Mesendoderm (in vitro differentiated cells): ENCODE results near the gene FAM98C.

Experiments used
- DNase-seq: peaks from one replicate; pipeline ENCODE4 v3.0.0; 2013
- H2AK5ac ChIP-seq: 2 replicates; pipeline ENCODE4 v1.6.1; 2013; ENCODE audit warnings: low read length, inconsistent platforms
- H2BK120ac ChIP-seq: 2 replicates; pipeline ENCODE4 v1.6.1; 2013; ENCODE audit warnings: low read depth, mild to moderate bottlenecking, low read length, moderate library complexity, mixed read lengths
- H2BK15ac ChIP-seq: replicated peaks from 2 replicates; pipeline ENCODE4 v1.6.1; 2013; ENCODE audit warnings: low read depth, mild to moderate bottlenecking, moderate library complexity
- H2BK5ac ChIP-seq: 2 replicates; pipeline ENCODE4 v1.6.1; 2013; ENCODE audit warnings: low read length, inconsistent platforms
- H3K18ac ChIP-seq: 2 replicates; pipeline ENCODE4 v1.6.1; 2013; ENCODE audit warnings: mild to moderate bottlenecking, low read length, mixed read lengths
- H3K23ac ChIP-seq: one replicate; pipeline ENCODE4 v1.6.1; 2013; ENCODE audit warnings: low read length
- H3K27ac ChIP-seq: 2 replicates; pipeline ENCODE4 v1.5.1; 2013; ENCODE audit warnings: low read depth, mild to moderate bottlenecking, inconsistent platforms, low read length, moderate library complexity
- H3K27me3 ChIP-seq: 2 replicates; pipeline ENCODE4 v1.6.1; 2013; ENCODE audit warnings: low read length, control low read depth, mild to moderate bottlenecking, inconsistent platforms; ENCODE audit not compliant: insufficient read depth, poor library complexity
- H3K36me3 ChIP-seq: 2 replicates; pipeline ENCODE4 v1.6.1; 2013; ENCODE audit warnings: low read length, inconsistent platforms; ENCODE audit not compliant: control insufficient read depth, insufficient read depth
- H3K4ac ChIP-seq: one replicate; pipeline ENCODE4 v1.6.1; 2013; ENCODE audit warnings: low read depth, mild to moderate bottlenecking, low read length, moderate library complexity
- H3K4me1 ChIP-seq: 2 replicates; pipeline ENCODE4 v1.6.1; 2013; ENCODE audit warnings: low read depth, low read length, inconsistent platforms; ENCODE audit not compliant: control insufficient read depth
- H3K4me2 ChIP-seq: 2 replicates; pipeline ENCODE4 v1.6.1; 2013; ENCODE audit warnings: low read length
- H3K4me3 ChIP-seq: 2 replicates; pipeline ENCODE4 v1.5.1; 2013; ENCODE audit warnings: mild to moderate bottlenecking, low read length
- H3K56ac ChIP-seq: one replicate; pipeline ENCODE4 v1.6.1; 2013; ENCODE audit warnings: low read length
- H3K79me1 ChIP-seq: 2 replicates; pipeline ENCODE4 v1.6.1; 2013; ENCODE audit warnings: low read length, inconsistent platforms
- H3K79me2 ChIP-seq: 2 replicates; pipeline ENCODE4 v1.6.1; 2013; ENCODE audit warnings: mild to moderate bottlenecking, low read length; ENCODE audit not compliant: control insufficient read depth, insufficient read depth
- H3K9ac ChIP-seq: 2 replicates; pipeline ENCODE4 v1.6.1; 2013; ENCODE audit warnings: low read length, inconsistent platforms
- H4K5ac ChIP-seq: one replicate; pipeline ENCODE4 v1.6.1; 2013; ENCODE audit warnings: low read length
- H4K8ac ChIP-seq: one replicate; pipeline ENCODE4 v1.6.1; 2013; ENCODE audit warnings: low read depth, mild to moderate bottlenecking, control low read depth, low read length, moderate library complexity
- WGBS: extraction: QIAGEN DNeasy Blood & Tissue Kit; methylation state at CpG from one replicate; pipeline ENCODE4 v1.1.7; 2013; ENCODE audit warnings: low lambda C conversion rate, missing lambda C conversion rate; ENCODE audit not compliant: insufficient coverage; ENCODE audit errors: extremely low coverage; 5-methylcytosine and 5-hydroxymethylcytosine counted together

FAM98C gene

DNA sequence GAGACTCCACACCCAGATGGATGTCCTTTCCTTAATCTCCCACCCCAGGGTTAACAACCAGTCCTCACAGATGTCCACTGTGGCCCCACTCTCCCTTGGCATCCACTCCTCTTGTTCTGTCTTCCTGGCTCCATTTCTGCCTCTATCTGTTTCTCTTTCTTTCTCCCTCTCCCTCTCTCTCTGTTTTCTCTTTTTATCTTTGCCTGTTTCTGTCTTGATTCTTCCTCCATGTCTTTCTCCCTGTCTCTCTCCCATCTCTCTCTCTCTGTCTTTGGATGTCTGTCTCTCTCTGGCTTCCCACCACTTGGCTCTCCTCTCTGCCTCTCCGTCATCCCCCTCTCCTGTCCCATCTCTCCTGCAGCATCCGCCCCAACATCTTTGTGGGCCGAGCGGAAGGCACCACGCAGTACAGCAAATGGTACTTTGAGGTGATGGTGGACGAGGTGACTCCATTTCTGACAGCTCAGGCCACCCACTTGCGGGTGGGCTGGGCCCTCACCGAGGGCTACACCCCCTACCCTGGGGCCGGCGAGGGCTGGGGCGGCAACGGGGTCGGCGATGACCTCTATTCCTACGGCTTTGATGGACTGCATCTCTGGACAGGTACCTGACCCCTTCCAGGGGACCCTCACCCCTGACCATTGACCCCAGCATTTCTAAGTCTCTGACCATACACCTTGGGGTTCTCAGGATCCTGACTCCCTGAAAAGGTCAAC lies 55.0 kb downstream of the FAM98C start:
- no peak overlapping the region for H2BK120ac ChIP-seq
- no peak overlapping the region for H2AK5ac ChIP-seq
- no peak overlapping the region for H3K56ac ChIP-seq
- H3K9ac ChIP-seq: no peak overlapping the region
- H3K4ac ChIP-seq: no peak overlapping the region
- H2BK5ac ChIP-seq: no peak overlapping the region
- H4K5ac ChIP-seq: no peak overlapping the region
- H2BK15ac ChIP-seq: no peak overlapping the region
- no peaks in the 10 kb centered on the region for H3K27me3 ChIP-seq
- no peak overlapping the region for H3K4me3 ChIP-seq
- no peaks in the 10 kb centered on the region for H3K36me3 ChIP-seq
- H3K27ac ChIP-seq: no peak overlapping the region
- H3K4me1 ChIP-seq: no peaks in the 10 kb centered on the region
- no peak overlapping the region for H3K23ac ChIP-seq
- no peak overlapping the region for H4K8ac ChIP-seq
- no peak for DNase-seq
- H3K4me2 ChIP-seq: no peak overlapping the region
- no peak overlapping the region for H3K18ac ChIP-seq
- no peaks in the 10 kb centered on the region for H3K79me2 ChIP-seq
- no peaks in the 10 kb centered on the region for H3K79me1 ChIP-seq
- WGBS: no CpG with 5 or more reads among the region's 15 CpGs
